ENCODE measurements around the gene CEBPA. TPM values are rescaled to one million over a fixed set of nuclear protein-coding genes. Genes with fewer than 3 reads are reported as not detected.

The CEBPA gene
- total and polyA plus RNA-seq, 7 donors: 5.8 to 50.7 (median 9.8) TPM

DNA sequence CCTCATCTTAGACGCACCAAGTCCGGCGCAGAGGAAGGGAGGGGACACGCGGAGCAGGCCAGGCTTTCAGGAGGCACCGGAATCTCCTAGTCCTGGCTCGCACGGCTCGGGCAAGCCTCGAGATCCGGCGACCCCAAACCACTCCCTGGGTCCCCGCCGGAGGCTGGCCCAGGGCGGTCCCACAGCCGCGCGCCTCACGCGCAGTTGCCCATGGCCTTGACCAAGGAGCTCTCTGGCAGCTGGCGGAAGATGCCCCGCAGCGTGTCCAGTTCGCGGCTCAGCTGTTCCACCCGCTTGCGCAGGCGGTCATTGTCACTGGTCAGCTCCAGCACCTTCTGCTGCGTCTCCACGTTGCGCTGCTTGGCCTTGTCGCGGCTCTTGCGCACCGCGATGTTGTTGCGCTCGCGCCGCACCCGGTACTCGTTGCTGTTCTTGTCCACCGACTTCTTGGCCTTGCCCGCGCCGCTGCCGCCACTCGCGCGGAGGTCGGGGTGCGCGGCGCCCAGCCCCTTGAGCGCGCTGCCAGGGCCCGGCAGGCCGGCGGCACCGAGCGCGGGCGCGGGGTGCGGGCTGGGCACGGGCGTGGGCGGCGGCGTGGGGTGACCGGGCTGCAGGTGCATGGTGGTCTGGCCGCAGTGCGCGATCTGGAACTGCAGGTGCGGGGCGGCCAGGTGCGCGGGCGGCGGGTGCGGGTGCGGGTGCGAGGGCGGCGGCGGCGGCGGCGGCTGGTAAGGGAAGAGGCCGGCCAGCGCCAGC, 1.0 kb downstream of the CEBPA start:
- peaks cover 18% of the 10 kb centered on the region for H3K4me1 ChIP-seq
- intact Hi-C loops (cut with DNase I): loop anchor here (5.0 kb wide), 3 partner anchors 64 to 86 kb away; partner anchors contain the start of gene CEBPG (in 2 of the 2)
- no peaks in the 10 kb centered on the region for H3K36me3 ChIP-seq (ENCODE audit: insufficient read depth in 1 of 2, low read depth in 1 of 2)
- no peaks in the 10 kb centered on the region for H3K27me3 ChIP-seq (ENCODE audit: insufficient read depth in 3 of 3, low read length in 2 of 3)
- peak in 3 of 4 donors; percentile 3 to 15 (median 10) for ATAC-seq
- TF ChIP-seq, protein P1, sequence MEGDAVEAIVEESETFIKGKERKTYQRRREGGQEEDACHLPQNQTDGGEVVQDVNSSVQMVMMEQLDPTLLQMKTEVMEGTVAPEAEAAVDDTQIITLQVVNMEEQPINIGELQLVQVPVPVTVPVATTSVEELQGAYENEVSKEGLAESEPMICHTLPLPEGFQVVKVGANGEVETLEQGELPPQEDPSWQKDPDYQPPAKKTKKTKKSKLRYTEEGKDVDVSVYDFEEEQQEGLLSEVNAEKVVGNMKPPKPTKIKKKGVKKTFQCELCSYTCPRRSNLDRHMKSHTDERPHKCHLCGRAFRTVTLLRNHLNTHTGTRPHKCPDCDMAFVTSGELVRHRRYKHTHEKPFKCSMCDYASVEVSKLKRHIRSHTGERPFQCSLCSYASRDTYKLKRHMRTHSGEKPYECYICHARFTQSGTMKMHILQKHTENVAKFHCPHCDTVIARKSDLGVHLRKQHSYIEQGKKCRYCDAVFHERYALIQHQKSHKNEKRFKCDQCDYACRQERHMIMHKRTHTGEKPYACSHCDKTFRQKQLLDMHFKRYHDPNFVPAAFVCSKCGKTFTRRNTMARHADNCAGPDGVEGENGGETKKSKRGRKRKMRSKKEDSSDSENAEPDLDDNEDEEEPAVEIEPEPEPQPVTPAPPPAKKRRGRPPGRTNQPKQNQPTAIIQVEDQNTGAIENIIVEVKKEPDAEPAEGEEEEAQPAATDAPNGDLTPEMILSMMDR (IDR thresholded peaks at IDR 0.05): no peak
- 3 to 5% (median 5%) methylated on average over 61 to 91 of the region's 91 CpGs for WGBS, 3 donors
- no peaks in the 10 kb centered on the region for H3K9me3 ChIP-seq
- H3K4me3 ChIP-seq: peak overlapping the region; percentile 86
- DNase-seq: peak; percentile 50 to 75
- H3K27ac ChIP-seq: peak overlapping the region; percentile 10

DNA sequence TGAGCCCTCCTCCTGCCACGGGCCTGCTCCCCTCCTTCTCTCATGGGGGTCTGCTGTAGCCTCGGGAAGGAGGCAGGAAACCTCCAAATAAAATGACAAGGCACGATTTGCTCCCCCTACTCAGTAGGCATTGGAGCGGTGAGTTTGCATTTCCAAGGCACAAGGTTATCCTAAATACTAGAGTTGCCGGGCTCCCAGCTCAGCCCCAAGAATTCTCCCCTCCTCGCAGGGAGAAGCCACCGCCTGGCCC, 1.5 kb downstream of the CEBPA start:
- Histone ChIP-seq H3K27ac (peak overlapping the region; percentile 10), H3K9me3 (no peaks in the 10 kb centered on the region), H3K4me3 (peak overlapping the region; percentile 86), H3K4me1 (peaks cover 18% of the 10 kb centered on the region), H3K27me3 (ENCODE audit: insufficient read depth in 3 of 3, low read length in 2 of 3) (no peaks in the 10 kb centered on the region), H3K36me3 (ENCODE audit: insufficient read depth in 1 of 2, low read depth in 1 of 2) (no peaks in the 10 kb centered on the region)
- ATAC-seq: no peak
- TF ChIP-seq, protein P1 (IDR thresholded peaks at IDR 0.05): no peak
- DNase-seq: no peak
- intact Hi-C loops (cut with DNase I): loop anchor here (5.0 kb wide), 3 partner anchors 64 to 86 kb away; partner anchors contain the start of gene CEBPG (in 2 of the 2)
- WGBS, 3 donors: 29 to 39% (median 37%) methylated on average over 7 of the region's 7 CpGs

DNA sequence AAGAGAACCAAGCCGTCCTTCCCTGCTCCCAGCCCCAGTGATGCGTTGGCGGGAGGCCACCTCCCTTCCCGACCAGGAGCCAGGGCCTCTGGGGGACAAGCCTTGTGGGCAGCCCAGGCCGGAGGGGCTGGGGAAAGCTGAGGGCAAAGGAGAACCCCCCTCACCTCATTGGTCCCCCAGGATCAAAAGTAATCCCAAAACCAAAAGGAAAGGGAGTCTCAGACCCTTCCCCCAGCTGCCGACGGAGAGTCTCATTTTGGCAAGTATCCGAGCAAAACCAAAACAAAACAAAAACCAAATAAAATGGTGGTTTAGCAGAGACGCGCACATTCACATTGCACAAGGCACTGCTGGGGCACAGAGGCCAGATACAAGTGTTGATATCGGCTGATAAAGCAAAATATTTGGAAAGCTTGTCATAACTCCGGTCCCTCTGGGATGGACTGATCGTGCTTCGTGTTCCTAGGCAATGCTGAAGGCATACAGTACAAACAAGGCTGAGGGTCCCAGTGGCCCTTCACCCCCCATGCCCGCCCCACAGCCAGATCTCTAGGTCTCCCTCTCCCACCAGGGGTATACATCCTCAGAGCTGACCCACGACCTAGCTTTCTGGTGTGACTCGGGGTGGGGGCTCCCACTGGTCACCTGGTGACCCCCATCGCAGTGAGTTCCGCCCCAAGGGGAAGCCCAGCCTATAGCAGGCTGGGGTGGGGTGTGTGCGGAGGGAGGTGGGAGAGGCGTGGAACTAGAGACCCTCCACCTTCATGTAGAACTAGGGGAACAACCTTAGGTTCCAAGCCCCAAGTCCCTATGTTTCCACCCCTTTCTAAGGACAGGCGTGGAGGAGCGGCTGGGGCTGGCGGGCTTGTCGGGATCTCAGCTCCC, 2.1 kb downstream of the CEBPA start:
- TF ChIP-seq, protein P1 (IDR thresholded peaks at IDR 0.05): no peak
- no peaks in the 10 kb centered on the region for H3K36me3 ChIP-seq (ENCODE audit: insufficient read depth in 1 of 2, low read depth in 1 of 2)
- no peaks in the 10 kb centered on the region for H3K9me3 ChIP-seq
- H3K4me3 ChIP-seq: peak overlapping the region; percentile 86
- H3K4me1 ChIP-seq: peaks cover 18% of the 10 kb centered on the region
- ATAC-seq (no peak), DNase-seq (peak in 1 of 2 donors; percentile 72)
- WGBS, 3 donors: 59 to 68% (median 68%) methylated on average over 24 to 25 of the region's 25 CpGs
- intact Hi-C loops (cut with DNase I): loop anchor here (5.0 kb wide), 3 partner anchors 63 to 87 kb away; partner anchors contain the start of gene CEBPG (in 2 of the 2)
- no peaks in the 10 kb centered on the region for H3K27me3 ChIP-seq (ENCODE audit: insufficient read depth in 3 of 3, low read length in 2 of 3)
- peak overlapping the region; percentile 27 for H3K27ac ChIP-seq

DNA sequence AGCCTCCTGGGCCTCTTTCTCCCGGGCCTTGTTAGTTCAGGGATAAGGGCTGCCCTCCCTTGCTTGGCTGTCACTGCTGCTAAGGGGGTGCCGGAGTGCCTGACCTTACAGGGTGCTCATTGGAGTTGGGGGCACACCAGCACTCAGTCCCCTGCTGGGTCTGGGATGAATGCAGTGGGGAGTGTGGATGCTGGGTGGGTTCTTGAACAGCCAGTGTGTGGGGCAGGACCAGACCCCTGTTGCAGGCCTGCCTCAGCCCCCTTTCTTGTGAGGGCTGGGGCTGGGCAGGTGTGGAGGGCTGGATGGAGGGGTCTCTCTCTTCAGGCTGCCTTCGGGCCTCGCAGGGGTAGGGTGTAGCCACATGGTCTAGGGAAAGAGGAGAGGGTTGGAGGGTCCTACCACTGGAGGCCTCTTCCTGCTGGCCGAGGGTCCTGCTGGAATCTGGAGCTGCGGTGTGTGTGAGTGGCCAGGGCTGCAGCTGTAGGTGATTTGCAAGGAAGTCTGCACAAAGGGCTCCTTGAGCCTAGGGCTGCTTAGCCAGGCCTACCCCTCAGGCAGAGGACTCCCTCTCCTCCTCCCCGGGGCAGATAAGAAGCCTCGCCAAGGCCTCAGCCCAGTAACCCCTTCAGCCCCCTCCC, 3.2 kb downstream of the CEBPA start:
- H3K36me3 ChIP-seq (ENCODE audit: insufficient read depth in 1 of 2, low read depth in 1 of 2): no peaks in the 10 kb centered on the region
- peak overlapping the region; percentile 86 for H3K4me3 ChIP-seq
- TF ChIP-seq, protein P1 (IDR thresholded peaks at IDR 0.05): no peak
- WGBS, 3 donors: 79 to 86% (median 80%) methylated on average over 6 to 8 of the region's 8 CpGs
- intact Hi-C loops (cut with DNase I): no loop called here
- H3K27me3 ChIP-seq (ENCODE audit: insufficient read depth in 3 of 3, low read length in 2 of 3): no peaks in the 10 kb centered on the region
- peaks cover 8% of the 10 kb centered on the region for H3K4me1 ChIP-seq
- ATAC-seq (no peak), DNase-seq (peak in 1 of 2 donors; percentile 32)
- no peaks in the 10 kb centered on the region for H3K9me3 ChIP-seq
- no peak overlapping the region for H3K27ac ChIP-seq

Measured in psoas muscle (tissue), 8 donors.